Measurements from ENCODE around the gene CADPS2.

The CADPS2 gene

GRCh38 chr7:122364761-122365280 lies 521.4 kb downstream of the CADPS2 start:
- H3K27ac ChIP-seq = no peak overlapping the region
- CTCF ChIA-PET = interaction anchor here (0.6 kb wide), 1 partner anchor 79 kb away, joined by 3 read pairs; no protein-coding TSS in a partner anchor
- TF ChIP-seq, protein P1, sequence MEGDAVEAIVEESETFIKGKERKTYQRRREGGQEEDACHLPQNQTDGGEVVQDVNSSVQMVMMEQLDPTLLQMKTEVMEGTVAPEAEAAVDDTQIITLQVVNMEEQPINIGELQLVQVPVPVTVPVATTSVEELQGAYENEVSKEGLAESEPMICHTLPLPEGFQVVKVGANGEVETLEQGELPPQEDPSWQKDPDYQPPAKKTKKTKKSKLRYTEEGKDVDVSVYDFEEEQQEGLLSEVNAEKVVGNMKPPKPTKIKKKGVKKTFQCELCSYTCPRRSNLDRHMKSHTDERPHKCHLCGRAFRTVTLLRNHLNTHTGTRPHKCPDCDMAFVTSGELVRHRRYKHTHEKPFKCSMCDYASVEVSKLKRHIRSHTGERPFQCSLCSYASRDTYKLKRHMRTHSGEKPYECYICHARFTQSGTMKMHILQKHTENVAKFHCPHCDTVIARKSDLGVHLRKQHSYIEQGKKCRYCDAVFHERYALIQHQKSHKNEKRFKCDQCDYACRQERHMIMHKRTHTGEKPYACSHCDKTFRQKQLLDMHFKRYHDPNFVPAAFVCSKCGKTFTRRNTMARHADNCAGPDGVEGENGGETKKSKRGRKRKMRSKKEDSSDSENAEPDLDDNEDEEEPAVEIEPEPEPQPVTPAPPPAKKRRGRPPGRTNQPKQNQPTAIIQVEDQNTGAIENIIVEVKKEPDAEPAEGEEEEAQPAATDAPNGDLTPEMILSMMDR (conservative IDR thresholded peaks at IDR 0.05; ENCODE audit: low read depth) = no peak
- no peak for DNase-seq (ENCODE audit: low spot score)
- POLR2A ChIA-PET (ENCODE audit: low non-redundant PET) = no interaction called here

DNA sequence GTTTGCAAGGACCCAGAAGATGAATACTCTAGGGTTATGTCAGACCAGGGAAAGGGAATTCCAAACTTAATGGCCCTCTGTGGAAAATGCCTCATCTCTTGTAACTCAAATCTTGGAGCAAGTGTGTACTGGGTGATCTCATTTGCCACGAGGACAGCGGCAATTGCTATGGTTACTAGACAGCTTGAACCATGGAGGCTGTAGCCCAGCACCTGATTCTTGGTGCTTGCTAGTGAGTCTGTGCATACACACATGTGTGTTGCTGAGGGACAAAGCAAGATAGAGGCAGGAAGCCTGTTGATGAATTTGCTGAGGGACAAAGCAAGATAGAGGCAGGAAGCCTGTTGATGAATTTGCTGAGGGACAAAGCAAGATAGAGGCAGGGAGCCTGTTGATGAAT lies 523.1 kb downstream of the CADPS2 start:
- no peak for DNase-seq (ENCODE audit: low spot score)
- POLR2A ChIA-PET (ENCODE audit: low non-redundant PET) = no interaction called here
- CTCF ChIA-PET = no interaction called here
- TF ChIP-seq, protein P1 (conservative IDR thresholded peaks at IDR 0.05; ENCODE audit: low read depth) = no peak
- no peak overlapping the region for H3K27ac ChIP-seq

GRCh38 chr7:122362473-122362872 lies 523.8 kb downstream of the CADPS2 start:
- CTCF ChIA-PET = no interaction called here
- DNase-seq (ENCODE audit: low spot score) = no peak
- POLR2A ChIA-PET (ENCODE audit: low non-redundant PET) = no interaction called here
- no peak overlapping the region for H3K27ac ChIP-seq
- TF ChIP-seq, protein P1 (conservative IDR thresholded peaks at IDR 0.05; ENCODE audit: low read depth) = no peak

DNA sequence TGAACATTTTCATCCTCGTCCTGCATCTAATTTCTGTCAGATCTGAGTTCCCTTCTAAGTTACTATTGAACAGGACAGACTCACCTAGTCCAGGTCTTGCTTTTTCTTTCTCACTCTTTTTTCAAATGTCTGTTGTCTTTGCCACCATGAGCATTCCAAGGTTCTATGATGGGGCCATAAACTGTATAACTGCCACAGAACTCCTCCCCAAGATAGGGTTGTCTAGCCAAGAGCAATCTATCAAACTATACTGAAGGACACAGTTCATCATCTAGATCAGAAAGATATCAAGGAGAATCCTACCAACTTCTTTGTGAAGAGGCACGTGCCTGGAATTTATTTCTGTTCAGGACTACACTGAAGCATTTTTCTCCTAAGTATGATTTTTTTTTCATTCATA lies 531.6 kb downstream of the CADPS2 start:
- POLR2A ChIA-PET (ENCODE audit: low non-redundant PET) = no interaction called here
- TF ChIP-seq, protein P1 (conservative IDR thresholded peaks at IDR 0.05; ENCODE audit: low read depth) = no peak
- no peak for DNase-seq (ENCODE audit: low spot score)
- CTCF ChIA-PET = no interaction called here
- H3K27ac ChIP-seq = no peak overlapping the region

GRCh38 chr7:122352454-122352853 lies 533.8 kb downstream of the CADPS2 start:
- no peak for DNase-seq (ENCODE audit: low spot score)
- TF ChIP-seq, protein P1 (conservative IDR thresholded peaks at IDR 0.05; ENCODE audit: low read depth) = no peak
- ChIA-PET CTCF (no interaction called here), POLR2A (ENCODE audit: low non-redundant PET) (no interaction called here)
- H3K27ac ChIP-seq = no peak overlapping the region

DNA sequence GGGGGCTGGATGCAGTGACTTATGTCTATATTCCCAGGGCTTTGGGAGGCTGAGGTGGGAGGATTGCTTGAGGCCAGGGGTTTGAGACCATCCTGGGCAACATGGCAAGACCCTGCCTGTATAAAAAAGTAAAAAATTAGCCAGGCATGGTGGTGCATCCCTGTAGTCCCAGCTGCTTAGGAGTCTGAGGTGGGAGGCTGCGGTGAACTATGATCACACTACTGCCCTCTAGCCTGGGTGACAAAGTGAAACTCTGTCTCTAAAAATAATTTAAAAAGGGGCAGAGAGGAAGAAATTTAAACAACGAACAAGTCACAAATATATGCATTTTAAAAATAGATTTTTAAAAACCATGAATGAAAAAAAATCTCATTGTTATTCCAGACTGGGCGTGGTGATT lies 535.6 kb downstream of the CADPS2 start:
- TF ChIP-seq, protein P1 (conservative IDR thresholded peaks at IDR 0.05; ENCODE audit: low read depth) = no peak
- no peak overlapping the region for H3K27ac ChIP-seq
- ChIA-PET POLR2A (ENCODE audit: low non-redundant PET) (no interaction called here), CTCF (no interaction called here)
- DNase-seq (ENCODE audit: low spot score) = no peak

DNA sequence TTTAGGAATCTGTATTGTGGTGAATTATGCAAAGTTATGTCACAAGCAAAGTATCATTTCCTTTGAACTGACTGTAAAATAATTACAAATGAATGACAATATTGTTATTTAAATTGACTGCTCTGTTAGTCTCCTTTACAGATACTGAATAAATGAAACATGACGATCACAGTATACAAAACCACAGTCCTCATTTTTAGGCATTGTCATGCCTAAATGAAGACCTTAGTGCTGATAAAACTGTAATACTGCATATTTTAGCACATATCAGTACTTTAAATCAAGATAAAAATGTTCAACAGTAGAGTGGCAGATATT lies 542.0 kb downstream of the CADPS2 start:
- ChIA-PET POLR2A (ENCODE audit: low non-redundant PET) (no interaction called here), CTCF (no interaction called here)
- TF ChIP-seq, protein P1 (conservative IDR thresholded peaks at IDR 0.05; ENCODE audit: low read depth) = no peak
- DNase-seq (ENCODE audit: low spot score) = no peak
- H3K27ac ChIP-seq = no peak overlapping the region
